CD4-positive, alpha-beta T cell treated with Interleukin-2 at 100 ng/mL for 4 hours (primary cell): ENCODE measurements around the gene TK2.
"Not testable (repeated sequence)": the region's sequence is repeated elsewhere in the genome, so short reads cannot be mapped to it uniquely, and the experiment has no call there.

Experiments
- DNase-seq: peaks from one replicate; pipeline ENCODE4 v3.0.0-alpha.2; 2020; ENCODE audit warnings: low spot score

TK2 gene

DNA sequence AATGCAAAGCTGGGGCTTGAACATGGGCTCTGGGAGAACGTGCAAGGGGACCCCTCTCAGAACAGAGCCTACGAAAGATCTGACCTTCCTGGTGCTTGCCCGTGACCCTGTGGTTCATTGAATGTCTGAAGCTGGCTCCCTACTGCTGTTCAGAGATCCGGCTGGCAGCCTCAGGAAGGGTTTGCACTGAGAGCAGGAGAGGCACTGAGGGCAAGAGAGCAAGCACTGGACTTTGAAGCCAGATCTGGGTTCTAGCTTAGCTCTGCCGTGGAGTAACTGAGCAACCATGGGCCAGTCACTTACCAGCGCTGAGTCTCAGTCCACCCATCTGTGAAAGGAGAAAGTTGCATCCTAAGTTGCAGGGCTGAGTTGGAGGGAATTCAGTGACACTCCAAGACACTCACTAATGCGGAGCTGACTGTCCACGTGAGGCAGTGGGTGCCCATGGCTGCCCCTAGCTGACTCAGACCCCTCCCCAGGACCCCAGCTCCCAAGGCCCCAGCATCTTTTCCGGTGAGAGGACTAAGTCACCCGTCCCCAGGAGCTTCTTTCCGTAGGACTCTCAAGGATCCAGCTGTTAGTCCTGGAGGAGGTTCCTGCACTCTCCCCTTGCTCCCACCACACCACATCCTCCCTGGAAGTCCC, 81.5 kb downstream of the TK2 start:
- no peak for DNase-seq

DNA sequence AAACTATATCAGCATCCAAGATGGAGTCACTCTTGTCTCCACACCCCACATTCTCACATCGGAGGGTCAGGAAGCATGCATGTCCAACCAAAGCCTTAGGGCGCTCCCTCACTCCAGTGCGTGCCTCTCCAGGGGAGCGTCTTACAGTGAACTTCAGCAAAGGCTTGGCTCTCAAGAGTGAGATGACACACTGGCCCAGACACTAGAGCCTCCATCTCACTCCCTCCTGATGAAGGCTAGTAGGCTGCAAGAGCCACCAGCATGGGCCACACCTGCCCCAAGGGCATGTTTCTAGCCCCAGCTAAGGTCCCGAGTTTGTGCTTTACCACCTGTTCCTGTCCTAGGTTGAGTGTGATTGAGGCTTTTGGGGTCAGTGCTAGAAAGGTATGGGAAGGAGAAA, 82.3 kb downstream of the TK2 start:
- no peak for DNase-seq

DNA sequence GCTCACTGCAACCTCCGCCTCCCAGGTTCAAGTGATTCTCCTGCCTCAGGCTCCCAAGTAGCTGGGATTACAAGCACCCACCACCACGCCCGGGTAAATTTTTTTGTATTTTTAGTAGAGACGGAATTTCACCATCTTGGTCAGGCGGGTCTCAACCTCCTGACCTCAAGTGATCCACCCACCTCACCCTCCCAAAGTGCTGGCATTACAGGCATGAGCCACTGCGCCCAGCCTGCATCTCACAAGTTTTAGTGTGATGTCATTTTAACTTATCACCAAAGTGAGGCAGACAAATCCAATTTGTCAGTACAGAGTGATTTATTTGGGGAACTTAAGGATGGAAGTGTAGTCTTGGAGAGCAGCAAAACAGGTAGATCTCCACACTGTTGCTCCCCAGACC, 83.3 kb downstream of the TK2 start:
- not testable (repeated sequence) for DNase-seq

DNA sequence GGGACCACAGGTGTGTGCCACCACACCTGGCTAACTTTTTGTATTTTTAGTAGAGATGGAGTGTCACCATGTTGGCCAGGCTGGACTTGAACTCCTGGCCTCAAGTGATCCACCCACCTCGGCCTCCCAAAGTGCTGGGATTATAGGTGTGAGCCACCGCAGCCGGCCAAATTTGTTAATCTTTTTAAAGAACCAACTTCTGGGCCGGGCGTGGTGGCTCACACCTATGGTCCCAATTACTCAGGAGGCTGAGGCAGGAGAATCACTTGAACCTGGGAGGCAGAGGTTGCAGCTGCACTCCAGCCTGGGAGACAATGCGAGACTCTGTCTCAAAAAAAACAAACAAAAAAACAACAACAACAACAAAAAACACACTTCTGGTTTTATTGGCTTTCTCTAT, 84.0 kb downstream of the TK2 start:
- not testable (repeated sequence) for DNase-seq

DNA sequence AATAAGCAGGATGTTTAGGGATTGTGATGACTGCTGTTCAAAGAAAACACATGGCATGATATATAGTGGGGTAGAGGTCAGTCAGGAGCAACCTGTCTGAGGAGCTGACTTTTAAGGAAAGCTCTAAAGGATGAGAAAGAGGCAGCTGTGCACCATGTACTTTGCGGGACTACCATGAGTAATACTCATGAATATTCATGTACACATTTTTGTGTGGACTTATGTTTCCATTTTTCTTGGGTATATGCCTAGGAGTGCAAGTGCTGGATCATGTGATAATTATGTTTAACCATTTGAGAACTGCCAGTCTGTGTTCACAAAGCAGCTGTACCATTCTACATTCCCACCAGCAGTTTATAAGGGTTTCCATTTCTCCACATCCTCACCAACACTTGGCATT, 87.0 kb downstream of the TK2 start:
- no peak for DNase-seq

DNA sequence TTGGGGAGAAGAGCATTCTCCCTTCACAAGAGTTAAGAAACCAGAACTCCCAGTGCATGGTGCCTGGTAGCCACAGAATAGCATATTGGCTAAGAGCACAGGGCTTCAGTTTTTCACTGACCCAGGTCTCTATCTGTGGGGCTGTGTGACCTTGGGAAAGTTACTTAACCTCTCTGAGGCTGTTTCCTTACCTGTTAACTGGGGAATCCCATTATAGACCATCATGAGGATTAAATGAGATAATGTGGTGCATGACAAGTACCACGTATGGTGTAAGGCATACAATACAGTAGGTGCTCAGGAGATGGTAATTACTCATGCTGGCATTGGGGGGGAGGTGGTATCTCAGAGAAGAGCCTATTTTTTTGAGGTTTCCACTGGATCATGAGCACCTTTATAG, 89.2 kb downstream of the TK2 start:
- DNase-seq: no peak

DNA sequence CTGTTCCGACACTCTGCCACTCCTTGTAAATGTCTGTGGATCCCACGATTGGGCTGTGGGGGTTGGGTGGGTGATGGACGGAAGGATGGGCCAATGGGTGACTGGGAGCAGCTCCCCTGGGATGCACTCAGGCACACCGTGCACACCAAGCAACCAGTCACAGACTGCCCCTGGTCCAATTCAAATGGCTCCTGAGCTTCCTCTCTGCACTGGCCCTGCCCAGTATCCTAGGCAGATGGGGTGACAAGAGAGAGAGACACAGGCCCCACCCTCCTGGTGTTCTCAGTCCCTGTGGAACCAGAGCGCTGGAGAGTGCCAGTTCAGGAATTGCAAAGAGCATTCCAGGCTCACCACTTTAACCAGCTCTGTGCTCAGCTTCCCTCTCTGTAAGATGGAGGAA, 90.0 kb downstream of the TK2 start:
- DNase-seq: no peak

DNA sequence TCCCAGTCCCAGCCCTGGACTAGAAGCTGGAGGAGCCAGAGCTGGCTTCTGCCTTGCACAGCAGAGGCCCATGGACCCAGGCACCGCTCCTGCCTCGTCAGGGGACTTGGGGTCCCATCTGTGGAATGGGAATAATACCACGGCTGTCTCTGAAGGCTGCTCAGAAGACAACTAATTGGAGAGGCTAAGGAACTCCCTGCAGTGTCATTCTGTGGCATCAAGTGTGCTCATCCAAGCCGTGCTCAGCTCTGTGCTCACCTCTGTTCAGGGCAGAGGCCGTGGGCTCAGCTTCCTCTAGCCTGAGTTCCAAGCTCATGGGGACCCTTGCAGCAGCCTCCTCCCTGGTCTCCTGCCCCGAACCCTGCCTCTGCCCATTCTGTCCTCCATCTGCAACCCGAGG, 91.1 kb downstream of the TK2 start:
- DNase-seq: no peak

DNA sequence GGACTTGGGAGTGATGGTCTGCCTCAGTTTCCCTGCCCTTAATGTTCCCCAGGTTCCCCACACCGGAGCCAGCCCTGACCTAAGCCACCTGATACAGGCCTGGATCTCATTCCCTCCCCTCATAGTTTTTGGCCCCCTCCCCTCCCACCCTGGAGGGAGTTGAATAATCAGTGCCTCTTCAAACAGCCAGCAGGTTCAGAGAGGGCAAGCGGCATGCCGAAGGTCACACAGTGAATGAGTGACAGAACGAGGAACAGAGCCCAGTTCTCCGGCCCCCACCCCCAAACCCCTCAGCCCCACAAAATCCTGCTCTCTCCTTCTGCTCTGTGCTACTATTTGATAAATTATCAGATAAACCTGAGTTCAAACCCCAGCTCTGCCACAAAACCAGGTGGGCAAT, 91.6 kb downstream of the TK2 start:
- DNase-seq: no peak
